Activated naive CD4-positive, alpha-beta T cell treated with anti-CD3 and anti-CD28 coated beads, Interleukin-2, amount 50 U/mL, for 24 hours (primary cell): ENCODE measurements around the gene CIPC.

Experiments used
- H3K27ac Mint-ChIP-seq: one replicate; pipeline ENCODE4 v1.8.0; 2021; ENCODE audit warnings: mild to moderate bottlenecking, mixed read lengths
- H3K27me3 Mint-ChIP-seq: one replicate; pipeline ENCODE4 v1.8.0; 2021; ENCODE audit warnings: mixed read lengths
- H3K36me3 Mint-ChIP-seq: one replicate; pipeline ENCODE4 v1.8.0; 2021; ENCODE audit warnings: mixed read lengths
- H3K4me1 Mint-ChIP-seq: one replicate; pipeline ENCODE4 v1.8.0; 2021; ENCODE audit warnings: mixed read lengths
- H3K4me3 Mint-ChIP-seq: one replicate; pipeline ENCODE4 v1.8.0; 2021; ENCODE audit warnings: mild to moderate bottlenecking, mixed read lengths
- H3K9me3 Mint-ChIP-seq: one replicate; pipeline ENCODE4 v1.8.0; 2021; ENCODE audit warnings: mixed read lengths

Gene CIPC

GRCh38 chr14:77144412-77145115, 46.5 kb downstream of the CIPC start:
- no peaks in the 10 kb centered on the region for H3K36me3 Mint-ChIP-seq
- H3K4me3 Mint-ChIP-seq = no peak overlapping the region
- peaks cover 42% of the 10 kb centered on the region for H3K27me3 Mint-ChIP-seq
- H3K9me3 Mint-ChIP-seq = no peaks in the 10 kb centered on the region
- H3K4me1 Mint-ChIP-seq = peaks cover 7% of the 10 kb centered on the region
- no peak overlapping the region for H3K27ac Mint-ChIP-seq

- Mint-ChIP-seq H3K27me3 (peaks cover 40% of the 10 kb centered on the region), H3K27ac (no peak overlapping the region), H3K4me1 (no peaks in the 10 kb centered on the region), H3K9me3 (no peaks in the 10 kb centered on the region), H3K4me3 (no peak overlapping the region), H3K36me3 (no peaks in the 10 kb centered on the region)
Measured at GRCh38 chr14:77145975-77146740, 48.1 kb downstream of the CIPC start.

- Mint-ChIP-seq H3K4me3 (no peak overlapping the region), H3K27me3 (peaks cover 31% of the 10 kb centered on the region), H3K36me3 (no peaks in the 10 kb centered on the region), H3K27ac (peak overlapping the region; percentile 61), H3K4me1 (no peaks in the 10 kb centered on the region), H3K9me3 (no peaks in the 10 kb centered on the region)
Measured at GRCh38 chr14:77148510-77149231, 50.6 kb downstream of the CIPC start.

- Mint-ChIP-seq H3K4me1 (no peaks in the 10 kb centered on the region), H3K27ac (no peak overlapping the region), H3K9me3 (no peaks in the 10 kb centered on the region), H3K27me3 (peaks cover 33% of the 10 kb centered on the region), H3K4me3 (no peak overlapping the region), H3K36me3 (no peaks in the 10 kb centered on the region)
Measured at GRCh38 chr14:77151245-77151644, 53.2 kb downstream of the CIPC start.

GRCh38 chr14:77151918-77152588, 54.0 kb downstream of the CIPC start:
- peaks cover 30% of the 10 kb centered on the region for H3K27me3 Mint-ChIP-seq

GRCh38 chr14:77153802-77154201, 55.7 kb downstream of the CIPC start:
- no peak overlapping the region for H3K27ac Mint-ChIP-seq
- H3K9me3 Mint-ChIP-seq = no peaks in the 10 kb centered on the region
- peaks cover 34% of the 10 kb centered on the region for H3K27me3 Mint-ChIP-seq
- H3K36me3 Mint-ChIP-seq = no peaks in the 10 kb centered on the region
- H3K4me1 Mint-ChIP-seq = no peaks in the 10 kb centered on the region
- H3K4me3 Mint-ChIP-seq = no peak overlapping the region

More at GRCh38 chr14:77151918-77152588, 54.0 kb downstream of the CIPC start:
- H3K36me3 Mint-ChIP-seq = no peaks in the 10 kb centered on the region
- no peaks in the 10 kb centered on the region for H3K9me3 Mint-ChIP-seq
- H3K27ac Mint-ChIP-seq = no peak overlapping the region
- no peaks in the 10 kb centered on the region for H3K4me1 Mint-ChIP-seq
- no peak overlapping the region for H3K4me3 Mint-ChIP-seq

GRCh38 chr14:77154421-77154820, 56.4 kb downstream of the CIPC start:
- H3K27me3 Mint-ChIP-seq = peaks cover 33% of the 10 kb centered on the region
- H3K9me3 Mint-ChIP-seq = no peaks in the 10 kb centered on the region
- no peaks in the 10 kb centered on the region for H3K36me3 Mint-ChIP-seq
- no peaks in the 10 kb centered on the region for H3K4me1 Mint-ChIP-seq
- H3K27ac Mint-ChIP-seq = no peak overlapping the region
- no peak overlapping the region for H3K4me3 Mint-ChIP-seq

GRCh38 chr14:77155083-77155482, 57.0 kb downstream of the CIPC start:
- Mint-ChIP-seq H3K9me3 (no peaks in the 10 kb centered on the region), H3K4me3 (no peak overlapping the region), H3K4me1 (no peaks in the 10 kb centered on the region), H3K27ac (no peak overlapping the region), H3K27me3 (peaks cover 31% of the 10 kb centered on the region), H3K36me3 (no peaks in the 10 kb centered on the region)

- Mint-ChIP-seq H3K36me3 (no peaks in the 10 kb centered on the region), H3K4me3 (no peak overlapping the region), H3K27ac (no peak overlapping the region), H3K27me3 (peaks cover 39% of the 10 kb centered on the region), H3K4me1 (no peaks in the 10 kb centered on the region), H3K9me3 (no peaks in the 10 kb centered on the region)
Measured at GRCh38 chr14:77157740-77158139, 59.7 kb downstream of the CIPC start.

- H3K9me3 Mint-ChIP-seq = no peaks in the 10 kb centered on the region
- H3K36me3 Mint-ChIP-seq = no peaks in the 10 kb centered on the region
- H3K27me3 Mint-ChIP-seq = peaks cover 36% of the 10 kb centered on the region
- H3K27ac Mint-ChIP-seq = no peak overlapping the region
- no peak overlapping the region for H3K4me3 Mint-ChIP-seq
- H3K4me1 Mint-ChIP-seq = no peaks in the 10 kb centered on the region
Measured at GRCh38 chr14:77158175-77158881, 60.3 kb downstream of the CIPC start.

GRCh38 chr14:77158882-77159255, 60.8 kb downstream of the CIPC start:
- H3K27me3 Mint-ChIP-seq = peaks cover 33% of the 10 kb centered on the region
- H3K4me3 Mint-ChIP-seq = no peak overlapping the region
- no peaks in the 10 kb centered on the region for H3K9me3 Mint-ChIP-seq
- H3K27ac Mint-ChIP-seq = no peak overlapping the region
- no peaks in the 10 kb centered on the region for H3K4me1 Mint-ChIP-seq
- no peaks in the 10 kb centered on the region for H3K36me3 Mint-ChIP-seq

GRCh38 chr14:77161011-77161410, 63.0 kb downstream of the CIPC start:
- Mint-ChIP-seq H3K27ac (no peak overlapping the region), H3K9me3 (no peaks in the 10 kb centered on the region), H3K36me3 (no peaks in the 10 kb centered on the region), H3K27me3 (peaks cover 24% of the 10 kb centered on the region), H3K4me3 (no peak overlapping the region), H3K4me1 (no peaks in the 10 kb centered on the region)
